Astrocyte of the cerebellum (primary cell): Measurements from ENCODE around the gene POLDIP2.

Experiments
- DNase-seq: peaks from one replicate; pipeline ENCODE4 v3.0.0-alpha.2; 2011; ENCODE audit warnings: low read depth
- H3K4me3 ChIP-seq: 2 replicates; pipeline ENCODE4 v1.5.1; 2011; ENCODE audit warnings: mild to moderate bottlenecking, low read depth, low read length, moderate library complexity
- CTCF ChIP-seq: IDR thresholded peaks from 2 replicates; pipeline ENCODE4 v1.5.1; 2012; ENCODE audit warnings: low read length, low read depth, moderate library complexity, mild to moderate bottlenecking; ENCODE audit errors: missing control alignments
- in situ Hi-C: cut with HindIII; loops from 2 replicates; pipeline ENCODE4 v1.10.0; 2017; ENCODE audit warnings: low sequenced_read_pairs

POLDIP2 gene

GRCh38 chr17:28371245-28372202 is 14.2 kb upstream of the POLDIP2 start, which contains the start of gene SARM1:
Gene SARM1, plus strand, starts transcription at chr17:28371694. Its CDS starts 339 bp downstream, at chr17:28372033.
- DNase-seq, result peak; percentile 74
- in situ Hi-C loops, result no loop called here
- TF ChIP-seq CTCF, result no peak
- peak within 1 kb of the TSS; percentile 66 for H3K4me3 ChIP-seq

GRCh38 chr17:28370744-28371103 is 13.4 kb upstream of the POLDIP2 start:
- DNase-seq, result no peak
- H3K4me3 ChIP-seq, result peak overlapping the region; percentile 66
- TF ChIP-seq CTCF, result no peak
- in situ Hi-C loops, result no loop called here

GRCh38 chr17:28370035-28370743 is 12.9 kb upstream of the POLDIP2 start, which contains the start of gene VTN:
Gene VTN, minus strand, starts transcription at chr17:28370307. Its CDS starts 104 bp downstream, at chr17:28370203.
- TF ChIP-seq CTCF, result no peak
- no peak for DNase-seq
- in situ Hi-C loops, result no loop called here
- peak within 1 kb of the TSS; percentile 66 for H3K4me3 ChIP-seq

- in situ Hi-C loops, result no loop called here
- no peak for TF ChIP-seq CTCF
- no peak overlapping the region for H3K4me3 ChIP-seq
- DNase-seq, result no peak
These were observed 12.3 kb upstream of the POLDIP2 start for GRCh38 chr17:28369684-28370034.

- DNase-seq, result no peak
- H3K4me3 ChIP-seq, result no peak overlapping the region
- TF ChIP-seq CTCF, result no peak
- in situ Hi-C loops, result no loop called here
These were observed 11.8 kb upstream of the POLDIP2 start for GRCh38 chr17:28368915-28369683.

- in situ Hi-C loops, result no loop called here
These were observed 11.0 kb upstream of the POLDIP2 start for GRCh38 chr17:28368306-28368831.

More at GRCh38 chr17:28368306-28368831, 11.0 kb upstream of the POLDIP2 start:
- no peak overlapping the region for H3K4me3 ChIP-seq
- no peak for DNase-seq
- TF ChIP-seq CTCF, result no peak
